Tibial nerve (tissue), 4 donors: ENCODE results near the gene TMEM19.

Experiments
- EP300 ChIP-seq, 2 donors: sonication (generic); formaldehyde crosslinking; IDR thresholded peaks; one replicate each; pipeline ENCODE4 v1.6.1; 2017; ENCODE audit warnings: antibody characterized with exemption in 2 of 2, mild to moderate bottlenecking in 1 of 2
- TF ChIP-seq, protein P1 (sequence below), 5 experiments: fragments of 200-600 bp in 3 of 5; fragments of 450-650 bp in 2 of 5; sonication (generic) in 3 of 5; IDR thresholded peaks; one replicate each; pipeline ENCODE4 v1.5.1; 2016 to 2019; ENCODE audit warnings: antibody characterized with exemption in 5 of 5, mild to moderate bottlenecking in 3 of 5, moderate library complexity in 2 of 5

DNA sequence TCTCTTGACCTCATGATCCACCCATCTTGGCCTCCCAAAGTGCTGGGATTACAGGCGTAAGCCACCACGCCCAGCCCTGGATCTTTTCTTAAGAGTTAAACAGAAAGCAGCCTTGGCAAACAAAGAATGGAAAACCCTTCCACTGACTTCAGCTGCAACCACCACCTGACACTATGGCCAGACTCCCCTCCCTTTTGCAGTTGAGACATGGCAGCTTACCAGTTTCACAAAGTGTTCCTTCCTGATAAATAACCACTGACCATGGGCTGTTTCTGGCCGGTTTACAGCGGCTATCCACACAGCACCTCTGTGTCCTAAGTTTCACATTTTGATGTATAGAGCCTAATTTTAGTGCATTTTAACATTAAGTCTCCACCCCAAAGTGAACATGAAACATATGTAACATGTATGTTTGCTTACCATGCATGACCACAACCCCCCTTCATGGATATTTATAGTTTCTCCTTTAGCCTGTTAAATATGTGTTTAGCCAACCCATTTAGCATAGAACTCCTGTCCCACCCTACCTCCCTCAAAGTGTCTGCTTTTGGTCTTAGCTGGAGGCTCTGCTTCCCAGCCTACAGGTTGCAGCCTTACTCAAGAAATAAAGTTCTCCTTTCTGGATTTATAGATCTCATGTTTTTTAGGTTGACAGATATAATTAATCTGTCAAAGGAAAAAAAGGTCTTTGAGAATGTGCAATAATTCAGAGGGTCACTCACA, 36.1 kb downstream of the TMEM19 start:
- peak in 1 of 2 donors; percentile 19 for TF ChIP-seq EP300 (IDR thresholded peaks at IDR 0.05)
- TF ChIP-seq, protein P1, sequence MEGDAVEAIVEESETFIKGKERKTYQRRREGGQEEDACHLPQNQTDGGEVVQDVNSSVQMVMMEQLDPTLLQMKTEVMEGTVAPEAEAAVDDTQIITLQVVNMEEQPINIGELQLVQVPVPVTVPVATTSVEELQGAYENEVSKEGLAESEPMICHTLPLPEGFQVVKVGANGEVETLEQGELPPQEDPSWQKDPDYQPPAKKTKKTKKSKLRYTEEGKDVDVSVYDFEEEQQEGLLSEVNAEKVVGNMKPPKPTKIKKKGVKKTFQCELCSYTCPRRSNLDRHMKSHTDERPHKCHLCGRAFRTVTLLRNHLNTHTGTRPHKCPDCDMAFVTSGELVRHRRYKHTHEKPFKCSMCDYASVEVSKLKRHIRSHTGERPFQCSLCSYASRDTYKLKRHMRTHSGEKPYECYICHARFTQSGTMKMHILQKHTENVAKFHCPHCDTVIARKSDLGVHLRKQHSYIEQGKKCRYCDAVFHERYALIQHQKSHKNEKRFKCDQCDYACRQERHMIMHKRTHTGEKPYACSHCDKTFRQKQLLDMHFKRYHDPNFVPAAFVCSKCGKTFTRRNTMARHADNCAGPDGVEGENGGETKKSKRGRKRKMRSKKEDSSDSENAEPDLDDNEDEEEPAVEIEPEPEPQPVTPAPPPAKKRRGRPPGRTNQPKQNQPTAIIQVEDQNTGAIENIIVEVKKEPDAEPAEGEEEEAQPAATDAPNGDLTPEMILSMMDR (IDR thresholded peaks at IDR 0.05): no peak
